ENCODE data around the gene GPD2.

- no peak for TF ChIP-seq POLR2AphosphoS5 (IDR thresholded peaks at IDR 0.05)
- TF ChIP-seq, protein P1, sequence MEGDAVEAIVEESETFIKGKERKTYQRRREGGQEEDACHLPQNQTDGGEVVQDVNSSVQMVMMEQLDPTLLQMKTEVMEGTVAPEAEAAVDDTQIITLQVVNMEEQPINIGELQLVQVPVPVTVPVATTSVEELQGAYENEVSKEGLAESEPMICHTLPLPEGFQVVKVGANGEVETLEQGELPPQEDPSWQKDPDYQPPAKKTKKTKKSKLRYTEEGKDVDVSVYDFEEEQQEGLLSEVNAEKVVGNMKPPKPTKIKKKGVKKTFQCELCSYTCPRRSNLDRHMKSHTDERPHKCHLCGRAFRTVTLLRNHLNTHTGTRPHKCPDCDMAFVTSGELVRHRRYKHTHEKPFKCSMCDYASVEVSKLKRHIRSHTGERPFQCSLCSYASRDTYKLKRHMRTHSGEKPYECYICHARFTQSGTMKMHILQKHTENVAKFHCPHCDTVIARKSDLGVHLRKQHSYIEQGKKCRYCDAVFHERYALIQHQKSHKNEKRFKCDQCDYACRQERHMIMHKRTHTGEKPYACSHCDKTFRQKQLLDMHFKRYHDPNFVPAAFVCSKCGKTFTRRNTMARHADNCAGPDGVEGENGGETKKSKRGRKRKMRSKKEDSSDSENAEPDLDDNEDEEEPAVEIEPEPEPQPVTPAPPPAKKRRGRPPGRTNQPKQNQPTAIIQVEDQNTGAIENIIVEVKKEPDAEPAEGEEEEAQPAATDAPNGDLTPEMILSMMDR (IDR thresholded peaks at IDR 0.05) = no peak
These were observed 104.5 kb downstream of the GPD2 start for GRCh38 chr2:156540706-156541105.

Measured in breast epithelium (tissue), 3 donors.